Measurements from ENCODE around the gene GABRA5.
"Not testable (repeated sequence)": the region's sequence is repeated elsewhere in the genome, so short reads cannot be mapped to it uniquely, and the experiment has no call there.

Gene GABRA5

GRCh38 chr15:26877831-26878230, 11.0 kb downstream of the GABRA5 start:
- no peak for DNase-seq (ENCODE audit: low read depth)

GRCh38 chr15:26879706-26880105, 12.8 kb downstream of the GABRA5 start:
- DNase-seq (ENCODE audit: low read depth), result no peak

GRCh38 chr15:26882112-26882511, 15.2 kb downstream of the GABRA5 start:
- DNase-seq (ENCODE audit: low read depth), result no peak

- DNase-seq (ENCODE audit: low read depth), result no peak
Observed at GRCh38 chr15:26882616-26883365, 15.9 kb downstream of the GABRA5 start.

- no peak for DNase-seq (ENCODE audit: low read depth)
Observed at GRCh38 chr15:26883466-26883865, 16.6 kb downstream of the GABRA5 start.

GRCh38 chr15:26886566-26886965, 19.7 kb downstream of the GABRA5 start:
- DNase-seq (ENCODE audit: low read depth), result no peak

GRCh38 chr15:26887926-26888666, 21.2 kb downstream of the GABRA5 start:
- no peak for DNase-seq (ENCODE audit: low read depth)

GRCh38 chr15:26888761-26889160, 21.9 kb downstream of the GABRA5 start:
- no peak for DNase-seq (ENCODE audit: low read depth)

- DNase-seq (ENCODE audit: low read depth), result no peak
Observed at GRCh38 chr15:26889298-26889898, 22.5 kb downstream of the GABRA5 start.

- DNase-seq (ENCODE audit: low read depth), result no peak
Observed at GRCh38 chr15:26890451-26890850, 23.6 kb downstream of the GABRA5 start.

- DNase-seq (ENCODE audit: low read depth), result no peak
Observed at GRCh38 chr15:26890988-26891387, 24.1 kb downstream of the GABRA5 start.

- peak; percentile 15 for DNase-seq (ENCODE audit: low read depth)
Observed at GRCh38 chr15:26891448-26892181, 24.8 kb downstream of the GABRA5 start.

- no peak for DNase-seq (ENCODE audit: low read depth)
Observed at GRCh38 chr15:26892182-26892518, 25.3 kb downstream of the GABRA5 start.

- DNase-seq (ENCODE audit: low read depth), result no peak
Observed at GRCh38 chr15:26892678-26893077, 25.8 kb downstream of the GABRA5 start.

GRCh38 chr15:26893351-26894065, 26.6 kb downstream of the GABRA5 start:
- no peak for DNase-seq (ENCODE audit: low read depth)

GRCh38 chr15:26894181-26894580, 27.3 kb downstream of the GABRA5 start:
- no peak for DNase-seq (ENCODE audit: low read depth)

GRCh38 chr15:26895346-26895745, 28.5 kb downstream of the GABRA5 start:
- DNase-seq (ENCODE audit: low read depth), result not testable (repeated sequence)

- no peak for DNase-seq (ENCODE audit: low read depth)
Observed at GRCh38 chr15:26899658-26900057, 32.8 kb downstream of the GABRA5 start.

- no peak for DNase-seq (ENCODE audit: low read depth)
Observed at GRCh38 chr15:26901041-26901440, 34.2 kb downstream of the GABRA5 start.

GRCh38 chr15:26910715-26911114, 43.9 kb downstream of the GABRA5 start:
- DNase-seq (ENCODE audit: low read depth), result no peak

- DNase-seq (ENCODE audit: low read depth), result no peak
Observed at GRCh38 chr15:26921433-26921832, 54.6 kb downstream of the GABRA5 start.

- no peak for DNase-seq (ENCODE audit: low read depth)
Observed at GRCh38 chr15:26926081-26926480, 59.2 kb downstream of the GABRA5 start.

All from CMK (cell line).